HAP-1 (cell line): ENCODE results near the gene NFU1.
A peak's percentile ranks its signal among the peaks of the same experiment; 100 is the strongest.

Source experiments
- DNase-seq, 2 experiments: peaks; one replicate each; pipeline ENCODE4 v3.0.0-alpha.2; 2016 to 2020; ENCODE audit warnings: low spot score in 2 of 2
- H3K27me3 ChIP-seq: fragments of 250-450 bp; sonication (Bioruptor Pico); 2 replicates; pipeline ENCODE4 v1.5.1; 2020; ENCODE audit warnings: low read depth, mild to moderate bottlenecking, moderate library complexity
- H3K36me3 ChIP-seq: fragments of 250-450 bp; sonication (Bioruptor Pico); replicated peaks from 2 replicates; pipeline ENCODE4 v1.5.1; 2020; ENCODE audit warnings: mild to moderate bottlenecking
- H3K4me1 ChIP-seq: fragments of 250-450 bp; sonication (Bioruptor Pico); 2 replicates; pipeline ENCODE4 v1.5.1; 2020; ENCODE audit warnings: mild to moderate bottlenecking
- H3K4me3 ChIP-seq: fragments of 250-450 bp; sonication (Bioruptor Pico); 2 replicates; pipeline ENCODE4 v1.5.1; 2020; ENCODE audit warnings: mild to moderate bottlenecking, moderate library complexity
- H3K9me3 ChIP-seq: fragments of 250-450 bp; sonication (Bioruptor Pico); 2 replicates; pipeline ENCODE4 v1.5.1; 2020; ENCODE audit warnings: mild to moderate bottlenecking, moderate library complexity
- in situ Hi-C: fragments of 300-500 bp; cut with MboI; formaldehyde crosslinking; loops from 3 replicates; pipeline ENCODE4 v1.14.3; 2020; ENCODE audit warnings: low sequenced_read_pairs, inconsistent platforms, mixed read lengths

NFU1 gene

GRCh38 chr2:69436938-69437750 is at the start of gene NFU1:
Gene NFU1 (minus strand): TSS chr2:69437435. CDS start chr2:69437422, 13 bp downstream.
- H3K27me3 ChIP-seq, result no peaks in the 10 kb centered on the region
- no peaks in the 10 kb centered on the region for H3K9me3 ChIP-seq
- peak; percentile 87 to 95 for DNase-seq
- no peaks in the 10 kb centered on the region for H3K36me3 ChIP-seq
- in situ Hi-C loops, result no loop called here
- H3K4me3 ChIP-seq, result peak within 1 kb of the TSS; percentile 93
- peaks cover 14% of the 10 kb centered on the region for H3K4me1 ChIP-seq

GRCh38 chr2:69483696-69484095 is 46.5 kb upstream of the NFU1 start:
- 0 out of 2 replicates have a peak, but pooled peaks cover 4% of the 10 kb centered on the region for H3K36me3 ChIP-seq
- no peaks in the 10 kb centered on the region for H3K9me3 ChIP-seq
- H3K4me3 ChIP-seq, result no peak overlapping the region
- no peaks in the 10 kb centered on the region for H3K27me3 ChIP-seq
- DNase-seq, result no peak
- in situ Hi-C loops, result no loop called here
- peaks cover 2% of the 10 kb centered on the region; the same call in 1 of the 2 replicates for H3K4me1 ChIP-seq

DNA sequence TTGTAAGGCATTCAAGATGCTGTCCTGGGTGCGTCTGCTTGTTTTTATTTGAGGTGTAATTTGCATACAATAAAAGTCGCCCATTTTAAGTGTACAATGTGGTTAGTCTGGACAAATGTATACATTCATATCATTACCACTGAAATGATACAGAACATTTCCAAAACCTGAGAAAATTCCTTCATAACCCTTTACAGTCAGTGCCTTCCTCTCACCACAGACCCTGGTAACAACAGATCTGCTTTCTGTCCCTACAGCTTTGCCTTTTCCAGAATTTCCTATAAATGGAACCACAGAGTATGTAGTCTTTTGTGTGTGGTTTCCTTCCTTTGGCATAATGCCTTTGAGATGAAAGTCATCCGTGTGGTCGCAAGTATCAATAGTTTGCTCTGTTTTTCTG is 45.8 kb upstream of the NFU1 start:
- H3K27me3 ChIP-seq, result no peaks in the 10 kb centered on the region
- DNase-seq, result no peak
- H3K9me3 ChIP-seq, result no peaks in the 10 kb centered on the region
- no peak overlapping the region for H3K4me3 ChIP-seq
- peaks cover 2% of the 10 kb centered on the region; the same call in 1 of the 2 replicates for H3K4me1 ChIP-seq
- in situ Hi-C loops, result no loop called here
- 0 out of 2 replicates have a peak, but pooled peaks cover 4% of the 10 kb centered on the region for H3K36me3 ChIP-seq

- Histone ChIP-seq H3K27me3 (no peaks in the 10 kb centered on the region), H3K36me3 (0 out of 2 replicates have a peak, but pooled peaks cover 4% of the 10 kb centered on the region), H3K9me3 (no peaks in the 10 kb centered on the region), H3K4me1 (peaks cover 2% of the 10 kb centered on the region; the same call in 1 of the 2 replicates), H3K4me3 (no peak overlapping the region)
- no peak for DNase-seq
- in situ Hi-C loops, result no loop called here
These were observed 45.2 kb upstream of the NFU1 start for GRCh38 chr2:69482471-69482870.

GRCh38 chr2:69481421-69481820 is 44.2 kb upstream of the NFU1 start:
- peaks cover 2% of the 10 kb centered on the region; the same call in 1 of the 2 replicates for H3K4me1 ChIP-seq
- DNase-seq, result no peak
- no peaks in the 10 kb centered on the region for H3K36me3 ChIP-seq
- H3K9me3 ChIP-seq, result no peaks in the 10 kb centered on the region
- H3K27me3 ChIP-seq, result no peaks in the 10 kb centered on the region
- no peak overlapping the region for H3K4me3 ChIP-seq
- in situ Hi-C loops, result no loop called here

DNA sequence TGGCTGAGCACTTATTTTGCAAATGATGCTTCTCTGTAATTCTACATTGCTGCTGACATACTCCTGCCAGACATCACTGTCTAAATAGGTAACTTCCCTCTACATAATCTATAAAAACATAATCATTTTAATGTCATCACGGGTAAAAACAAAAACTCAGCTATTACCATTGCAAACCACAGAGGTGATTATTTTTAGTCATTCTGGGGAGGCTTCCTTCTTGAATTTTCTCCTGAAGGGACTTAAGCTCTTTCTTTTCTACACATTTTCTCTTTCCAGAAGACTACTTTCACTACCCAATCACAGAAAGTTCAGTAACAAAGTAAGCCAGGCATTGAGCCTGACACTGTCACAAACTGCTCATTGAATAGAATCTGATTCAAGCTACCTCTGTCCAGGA is 40.4 kb upstream of the NFU1 start:
- no peaks in the 10 kb centered on the region for H3K9me3 ChIP-seq
- no peak overlapping the region for H3K4me3 ChIP-seq
- H3K36me3 ChIP-seq, result no peaks in the 10 kb centered on the region
- no peak for DNase-seq
- H3K4me1 ChIP-seq, result no peaks in the 10 kb centered on the region
- H3K27me3 ChIP-seq, result no peaks in the 10 kb centered on the region
- in situ Hi-C loops, result no loop called here

GRCh38 chr2:69474688-69475087 is 37.5 kb upstream of the NFU1 start:
- no peaks in the 10 kb centered on the region for H3K27me3 ChIP-seq
- in situ Hi-C loops, result no loop called here
- no peaks in the 10 kb centered on the region for H3K36me3 ChIP-seq
- DNase-seq, result no peak
- no peak overlapping the region for H3K4me3 ChIP-seq
- H3K4me1 ChIP-seq, result no peaks in the 10 kb centered on the region
- no peaks in the 10 kb centered on the region for H3K9me3 ChIP-seq

DNA sequence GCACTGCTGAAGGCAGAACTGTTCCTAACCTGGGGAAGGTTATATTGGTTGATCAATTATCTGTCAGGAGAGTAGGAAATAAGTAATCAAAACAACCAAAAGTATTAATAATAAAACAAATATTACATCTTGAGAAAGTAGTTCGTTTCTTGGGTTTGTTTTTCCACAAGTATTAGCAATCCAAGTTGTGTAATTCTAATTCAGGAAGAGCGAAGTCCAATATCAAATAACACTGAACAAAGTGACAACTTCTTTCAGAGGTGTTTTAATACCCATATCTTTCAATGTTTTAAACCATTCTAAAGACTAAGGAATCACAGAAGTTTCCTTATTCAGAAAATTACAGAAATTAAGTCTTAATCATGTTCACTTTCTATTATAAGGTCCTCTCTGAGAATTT is 34.6 kb upstream of the NFU1 start:
- Histone ChIP-seq H3K4me1 (no peaks in the 10 kb centered on the region), H3K4me3 (no peak overlapping the region), H3K27me3 (no peaks in the 10 kb centered on the region), H3K9me3 (no peaks in the 10 kb centered on the region), H3K36me3 (no peaks in the 10 kb centered on the region)
- DNase-seq, result no peak
- in situ Hi-C loops, result no loop called here

DNA sequence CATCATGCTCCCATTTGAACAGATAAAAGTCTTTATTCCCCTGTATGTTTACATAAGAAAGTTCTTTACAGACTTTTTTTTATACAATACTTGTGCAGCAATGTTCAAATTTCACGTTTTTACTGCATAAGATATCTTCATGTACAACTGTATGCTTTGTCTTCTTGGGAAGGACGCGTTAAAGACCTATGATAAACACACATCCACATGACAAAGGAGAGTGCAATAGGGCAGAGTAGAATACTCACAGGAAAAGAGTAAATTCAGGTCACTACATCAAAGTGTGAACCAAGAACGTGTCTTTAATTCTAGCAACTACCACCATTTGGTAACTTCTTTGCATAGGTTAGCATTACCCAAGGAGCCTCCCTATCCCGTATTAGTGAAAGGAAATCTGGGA is 33.7 kb upstream of the NFU1 start:
- H3K36me3 ChIP-seq, result no peaks in the 10 kb centered on the region
- no peaks in the 10 kb centered on the region for H3K4me1 ChIP-seq
- DNase-seq, result no peak
- no peak overlapping the region for H3K4me3 ChIP-seq
- no peaks in the 10 kb centered on the region for H3K9me3 ChIP-seq
- in situ Hi-C loops, result no loop called here
- no peaks in the 10 kb centered on the region for H3K27me3 ChIP-seq

DNA sequence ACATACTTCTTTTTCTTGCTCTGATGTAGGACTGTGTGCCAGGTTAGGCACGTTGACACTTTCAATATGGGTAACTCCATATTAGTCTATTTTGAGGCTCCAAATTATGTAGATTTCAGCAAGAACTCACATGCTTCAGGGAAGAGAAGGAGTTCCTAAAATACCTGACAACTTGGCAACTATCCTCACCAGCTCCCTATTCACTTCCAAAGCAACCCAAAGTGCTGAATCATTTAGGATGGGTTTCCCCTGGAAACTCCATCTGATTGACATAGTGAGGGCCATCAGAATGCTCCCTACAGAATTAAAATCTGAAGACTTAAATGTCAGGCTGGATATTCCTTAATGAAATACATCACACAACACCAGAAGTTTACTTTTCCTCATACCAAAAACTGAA is 32.5 kb upstream of the NFU1 start:
- no peaks in the 10 kb centered on the region for H3K9me3 ChIP-seq
- in situ Hi-C loops, result no loop called here
- H3K36me3 ChIP-seq, result no peaks in the 10 kb centered on the region
- DNase-seq, result no peak
- H3K4me1 ChIP-seq, result no peaks in the 10 kb centered on the region
- H3K27me3 ChIP-seq, result no peaks in the 10 kb centered on the region
- H3K4me3 ChIP-seq, result no peak overlapping the region

DNA sequence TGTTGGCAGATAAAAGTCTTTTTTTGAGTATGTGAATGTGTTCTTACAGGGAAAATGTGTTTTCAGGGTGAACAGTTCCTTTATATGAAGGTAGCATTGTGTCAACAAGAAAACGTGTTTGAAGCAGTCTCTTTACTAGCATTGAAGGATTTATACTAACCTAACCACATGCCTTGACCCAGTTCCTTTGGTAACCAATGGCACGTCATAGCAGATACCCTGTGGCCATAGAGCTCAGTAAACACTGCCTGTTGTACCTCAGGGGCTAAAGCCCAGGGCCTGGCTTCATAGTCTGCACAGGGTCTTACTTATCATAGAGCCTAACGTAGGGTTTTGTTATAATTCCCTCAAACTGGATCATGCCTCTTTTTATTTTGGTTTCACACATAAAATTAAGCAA is 32.1 kb upstream of the NFU1 start:
- no peaks in the 10 kb centered on the region for H3K27me3 ChIP-seq
- no peaks in the 10 kb centered on the region for H3K36me3 ChIP-seq
- no peaks in the 10 kb centered on the region for H3K9me3 ChIP-seq
- no peaks in the 10 kb centered on the region for H3K4me1 ChIP-seq
- in situ Hi-C loops, result no loop called here
- DNase-seq, result no peak
- H3K4me3 ChIP-seq, result no peak overlapping the region

- Histone ChIP-seq H3K36me3 (no peaks in the 10 kb centered on the region), H3K27me3 (no peaks in the 10 kb centered on the region), H3K9me3 (no peaks in the 10 kb centered on the region), H3K4me1 (no peaks in the 10 kb centered on the region), H3K4me3 (no peak overlapping the region)
- in situ Hi-C loops, result no loop called here
- DNase-seq, result no peak
These were observed 29.5 kb upstream of the NFU1 start for GRCh38 chr2:69466728-69467127.

- in situ Hi-C loops, result no loop called here
- H3K4me1 ChIP-seq, result no peaks in the 10 kb centered on the region
- no peak overlapping the region for H3K4me3 ChIP-seq
- no peaks in the 10 kb centered on the region for H3K9me3 ChIP-seq
- H3K36me3 ChIP-seq, result no peaks in the 10 kb centered on the region
- no peak for DNase-seq
- H3K27me3 ChIP-seq, result no peaks in the 10 kb centered on the region
These were observed 28.6 kb upstream of the NFU1 start for GRCh38 chr2:69465513-69466456.

- no peak for DNase-seq
- Histone ChIP-seq H3K27me3 (no peaks in the 10 kb centered on the region), H3K9me3 (no peaks in the 10 kb centered on the region), H3K4me3 (no peak overlapping the region), H3K4me1 (no peaks in the 10 kb centered on the region), H3K36me3 (no peaks in the 10 kb centered on the region)
- in situ Hi-C loops, result no loop called here
These were observed 27.3 kb upstream of the NFU1 start for GRCh38 chr2:69464575-69464974.
